ENCODE data around the gene C1QTNF9.

DNA sequence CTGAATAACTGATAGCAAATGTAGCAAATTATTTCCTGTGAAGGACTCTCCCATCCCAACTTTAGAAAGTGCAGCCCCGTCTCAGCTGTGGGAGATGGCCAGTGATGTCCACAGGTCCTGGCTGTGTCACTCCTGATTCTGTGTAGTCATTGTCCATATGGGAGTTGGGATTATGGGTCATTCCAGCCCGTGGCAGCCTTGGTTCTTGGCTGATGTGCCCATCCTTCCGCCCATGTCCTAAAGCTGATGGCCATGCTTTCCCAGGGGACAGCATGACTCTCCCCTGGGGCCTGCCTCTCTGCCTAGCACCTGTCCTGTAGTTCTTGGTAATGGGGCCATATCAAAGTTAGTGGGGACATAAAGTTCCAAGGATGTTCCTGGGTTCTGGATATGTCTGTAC is 43.9 kb upstream of the C1QTNF9 start:
- TF ChIP-seq ZNF274 (IDR thresholded peaks at IDR 0.05; ENCODE audit: low read depth, low read length): no peak
- TF ChIP-seq YY1 (IDR thresholded peaks at IDR 0.05; ENCODE audit: insufficient read depth, insufficient read length): no peak
- no peak for TF ChIP-seq SUZ12 (IDR thresholded peaks at IDR 0.05; ENCODE audit: extremely low read depth, insufficient read depth, insufficient read length)
